Thoracic aorta endothelial cell (primary cell): Measurements from ENCODE around the gene NAT8. TPM values are rescaled to one million over a fixed set of nuclear protein-coding genes. Genes with fewer than 3 reads are reported as not detected.

Experiments
- total RNA-seq: library from RNA; depleted of rRNA; stranded (reverse); fragments of >200 nt; gene quantifications from 2 replicates; pipeline ENCODE4 v1.2.3, GENCODE V29; 2012

NAT8 gene, protein sequence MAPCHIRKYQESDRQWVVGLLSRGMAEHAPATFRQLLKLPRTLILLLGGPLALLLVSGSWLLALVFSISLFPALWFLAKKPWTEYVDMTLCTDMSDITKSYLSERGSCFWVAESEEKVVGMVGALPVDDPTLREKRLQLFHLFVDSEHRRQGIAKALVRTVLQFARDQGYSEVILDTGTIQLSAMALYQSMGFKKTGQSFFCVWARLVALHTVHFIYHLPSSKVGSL
- total RNA-seq: not detected in 2 replicates

DNA sequence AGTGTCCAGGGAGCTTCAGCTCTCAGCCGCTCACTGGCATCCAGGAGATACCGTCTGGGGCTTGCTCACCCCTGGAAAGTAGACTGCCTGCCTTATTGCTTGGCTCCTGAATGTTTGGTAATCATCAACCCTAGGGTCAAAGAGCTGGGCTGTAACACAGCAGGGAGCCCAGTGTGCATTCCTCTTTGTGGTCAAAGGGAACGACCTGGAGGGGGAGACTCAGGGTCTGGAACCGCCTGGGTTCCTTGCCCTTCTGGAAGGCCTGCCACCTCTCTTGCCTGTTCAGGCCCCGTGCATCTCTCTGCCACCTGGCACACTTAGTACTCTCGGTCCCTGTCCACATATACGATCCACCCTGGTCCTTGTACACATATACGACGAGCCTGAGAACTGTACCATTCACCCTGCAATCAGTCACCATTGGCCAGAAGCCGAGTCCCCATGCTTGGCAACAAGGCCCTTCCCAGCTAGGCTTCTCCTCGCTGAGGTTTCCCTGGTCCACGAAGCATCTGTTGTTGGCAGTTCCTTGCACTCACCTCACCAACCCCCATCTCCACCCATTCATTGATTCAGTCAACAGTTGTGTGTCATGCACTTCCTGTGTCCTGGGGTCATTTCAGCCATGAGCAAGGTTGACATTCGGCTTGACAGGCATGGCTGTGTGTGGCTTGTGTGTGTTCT, at the start of gene NAT8:
NAT8 (minus strand) TSS at position 85 of the 681 bp plus-strand sequence. CDS start 794 bp downstream, outside the sequence.

Other genes starting within 250 kb of the NAT8 start
- gene TPRKB, start 94.9 kb upstream of the NAT8 start, total RNA-seq: 53.1 and 70.6 TPM in 2 replicates
- gene DUSP11, start 137.7 kb upstream of the NAT8 start, total RNA-seq: 42.6 and 45.9 TPM in 2 replicates
- gene C2orf78, start 141.8 kb upstream of the NAT8 start, total RNA-seq: not detected in 2 replicates
- gene STAMBP, start 186.5 kb upstream of the NAT8 start, total RNA-seq: 14.8 and 17.7 TPM in 2 replicates